Cardiac septum (tissue), 1 donor: ENCODE results near the gene LINGO4. TPM values are rescaled to one million over a fixed set of nuclear protein-coding genes. Genes with fewer than 3 reads are reported as not detected.

ENCODE experiments used
- DNase-seq: peaks from one replicate; pipeline ENCODE4 v3.0.0-alpha.2; 2020; ENCODE audit warnings: low spot score
- intact Hi-C: fragments of 100-400 bp; cut with DNase I; formaldehyde crosslinking; loops from one replicate; pipeline ENCODE4 v1.14.0; 2022
- total RNA-seq: library from RNA; stranded (reverse); fragmentation: NEBNext Ultra II Directional; extraction: Animal tissue kit (Norgen Biotek cat#: 25700); gene quantifications from one replicate; pipeline ENCODE4 v1.2.1, GENCODE V29; 2021
- donor health status: DM: no; HTN: no; CAD: no.

LINGO4 gene
- total RNA-seq, 1 donor from 2014 or later = 0.43 TPM

GRCh38 chr1:151837197-151837596 lies 32.0 kb upstream of the LINGO4 start:
- DNase-seq = no peak
- intact Hi-C loops = loop anchor here (5.0 to 10.0 kb wide), 4 partner anchors 102 to 392 kb away; no protein-coding TSS in a partner anchor

- intact Hi-C loops = loop anchor here (5.0 to 10.0 kb wide), 4 partner anchors 101 to 391 kb away; no protein-coding TSS in a partner anchor
- DNase-seq = no peak
These were observed 30.4 kb upstream of the LINGO4 start for GRCh38 chr1:151835596-151835995.

GRCh38 chr1:151834239-151834638 lies 29.0 kb upstream of the LINGO4 start:
- intact Hi-C loops = loop anchor here (5.0 to 10.0 kb wide), 3 partner anchors 72 to 389 kb away; partner anchors contain the start of gene MRPL9
- no peak for DNase-seq

GRCh38 chr1:151833172-151833900 lies 28.1 kb upstream of the LINGO4 start:
- intact Hi-C loops = loop anchor here (2.0 to 10.0 kb wide), 4 partner anchors 43 to 389 kb away; partner anchors contain the start of genes MRPL9 and TDRKH

GRCh38 chr1:151832318-151832980 lies 27.2 kb upstream of the LINGO4 start:
- peak; percentile 90 for DNase-seq
- intact Hi-C loops = loop anchor here (2.0 to 10.0 kb wide), 4 partner anchors 42 to 388 kb away; partner anchors contain the start of genes MRPL9 and TDRKH

More at GRCh38 chr1:151833172-151833900, 28.1 kb upstream of the LINGO4 start:
- no peak for DNase-seq

GRCh38 chr1:151831605-151832004 lies 26.4 kb upstream of the LINGO4 start, which contains the start of gene RORC:
Gene RORC (minus strand): TSS chr1:151831802. CDS start chr1:151831764, 38 bp downstream.
- intact Hi-C loops = loop anchor here (2.0 to 10.0 kb wide), 4 partner anchors 41 to 387 kb away; partner anchors contain the start of genes MRPL9 and TDRKH
- no peak for DNase-seq

- intact Hi-C loops = loop anchor here (5.0 to 10.0 kb wide), 3 partner anchors 69 to 386 kb away; partner anchors contain the start of gene MRPL9
- DNase-seq = no peak
These were observed 26.0 kb upstream of the LINGO4 start for GRCh38 chr1:151831256-151831591.

GRCh38 chr1:151830055-151830454 lies 24.8 kb upstream of the LINGO4 start:
- DNase-seq = no peak
- intact Hi-C loops = loop anchor here (5.0 to 10.0 kb wide), 3 partner anchors 68 to 385 kb away; partner anchors contain the start of gene MRPL9

- no peak for DNase-seq
- intact Hi-C loops = loop anchor here (5.0 to 10.0 kb wide), 3 partner anchors 67 to 385 kb away; partner anchors contain the start of gene MRPL9
These were observed 24.3 kb upstream of the LINGO4 start for GRCh38 chr1:151829352-151830046.

- no peak for DNase-seq
- intact Hi-C loops = no loop called here
These were observed 23.7 kb upstream of the LINGO4 start for GRCh38 chr1:151828921-151829320.

- intact Hi-C loops = no loop called here
- DNase-seq = no peak
These were observed 22.6 kb upstream of the LINGO4 start for GRCh38 chr1:151827853-151828252.

- no peak for DNase-seq
- intact Hi-C loops = no loop called here
These were observed 20.8 kb upstream of the LINGO4 start for GRCh38 chr1:151825751-151826660.

- intact Hi-C loops = no loop called here
- no peak for DNase-seq
These were observed 20.0 kb upstream of the LINGO4 start for GRCh38 chr1:151825204-151825603.

GRCh38 chr1:151823175-151823574 lies 18.0 kb upstream of the LINGO4 start:
- no peak for DNase-seq
- intact Hi-C loops = no loop called here

GRCh38 chr1:151822404-151822803 lies 17.2 kb upstream of the LINGO4 start:
- no peak for DNase-seq
- intact Hi-C loops = no loop called here

GRCh38 chr1:151820940-151821339 lies 15.7 kb upstream of the LINGO4 start:
- intact Hi-C loops = no loop called here
- no peak for DNase-seq

- no peak for DNase-seq
- intact Hi-C loops = no loop called here
These were observed 14.9 kb upstream of the LINGO4 start for GRCh38 chr1:151819976-151820623.

GRCh38 chr1:151819227-151819835 lies 14.1 kb upstream of the LINGO4 start:
- intact Hi-C loops = no loop called here
- DNase-seq = no peak
